ENCODE data around the gene RAPGEF2.

- no peak for TF ChIP-seq CTCF (optimal IDR thresholded peaks at IDR 0.05 in 1 of 3, IDR thresholded peaks at IDR 0.05 in 1 of 3, conservative IDR thresholded peaks at IDR 0.05 in 1 of 3; ENCODE audit: extremely low read depth in 1 of 3, insufficient read depth in 2 of 3, low read length in 3 of 3)
- no peak for TF ChIP-seq EZH2 (IDR thresholded peaks at IDR 0.05; ENCODE audit: low read length)
These were observed 249.7 kb downstream of the RAPGEF2 start for GRCh38 chr4:159352609-159353008.

Measured in keratinocyte (primary cell).